GM21515 (cell line): Measurements from ENCODE around the gene CCL5.
"Not testable (repeated sequence)": the region's sequence is repeated elsewhere in the genome, so short reads cannot be mapped to it uniquely, and the experiment has no call there.

Source experiments
- ATAC-seq: cut with Tn5 transposase; IDR thresholded peaks from one replicate; pipeline ENCODE4 v1.9.1; 2021; ENCODE audit not compliant: unreplicated experiment

The CCL5 gene

GRCh38 chr17:35898283-35899070 is 18.3 kb upstream of the CCL5 start:
- no peak for ATAC-seq

- not testable (repeated sequence) for ATAC-seq
Measured at GRCh38 chr17:35897772-35898171, 17.6 kb upstream of the CCL5 start.

- ATAC-seq = no peak
Measured at GRCh38 chr17:35895636-35896587, 15.8 kb upstream of the CCL5 start.

GRCh38 chr17:35894206-35894605 is 14.0 kb upstream of the CCL5 start:
- no peak for ATAC-seq

GRCh38 chr17:35893751-35894150 is 13.6 kb upstream of the CCL5 start:
- ATAC-seq = no peak

GRCh38 chr17:35892091-35893035 is 12.2 kb upstream of the CCL5 start:
- ATAC-seq = no peak

- no peak for ATAC-seq
Measured at GRCh38 chr17:35891269-35891668, 11.1 kb upstream of the CCL5 start.

- ATAC-seq = no peak
Measured at GRCh38 chr17:35890774-35891155, 10.6 kb upstream of the CCL5 start.

- no peak for ATAC-seq
Measured at GRCh38 chr17:35889818-35890773, 9.9 kb upstream of the CCL5 start.

- ATAC-seq = no peak
Measured at GRCh38 chr17:35889241-35889640, 9.1 kb upstream of the CCL5 start.

- ATAC-seq = no peak
Measured at GRCh38 chr17:35878361-35878760, 1.8 kb downstream of the CCL5 start.

- ATAC-seq = no peak
Measured at GRCh38 chr17:35877345-35878029, 2.7 kb downstream of the CCL5 start.

GRCh38 chr17:35876534-35876933 is 3.6 kb downstream of the CCL5 start:
- no peak for ATAC-seq

- ATAC-seq = no peak
Measured at GRCh38 chr17:35875800-35876139, 4.4 kb downstream of the CCL5 start.

- no peak for ATAC-seq
Measured at GRCh38 chr17:35875072-35875799, 4.9 kb downstream of the CCL5 start.

GRCh38 chr17:35872196-35872980 is 7.8 kb downstream of the CCL5 start:
- ATAC-seq = no peak

GRCh38 chr17:35870906-35871819 is 9.0 kb downstream of the CCL5 start:
- no peak for ATAC-seq
